ENCODE data around the gene ANKHD1.

- TF ChIP-seq CTCF (tag by site-specific recombination; IDR thresholded peaks at IDR 0.05) (no peak), ZNF658 (tag by site-specific recombination; IDR thresholded peaks at IDR 0.05) (no peak), ZNF121 (tag by site-specific recombination; IDR thresholded peaks at IDR 0.05) (no peak), YY1 (tag by site-specific recombination; IDR thresholded peaks at IDR 0.05) (no peak), ZNF561 (tag by site-specific recombination; IDR thresholded peaks at IDR 0.05; ENCODE audit: borderline replicate concordance) (no peak), SP2 (tag by site-specific recombination; IDR thresholded peaks at IDR 0.05) (no peak)
Observed at GRCh38 chr5:140432212-140432611, 30.6 kb downstream of the ANKHD1 start.

Data from HEK293 (cell line).